IMR-90 (cell line): Measurements from ENCODE around the gene FOXO6. TPM values are rescaled to one million over a fixed set of nuclear protein-coding genes. Genes with fewer than 3 reads are reported as not detected.

Experiments
- ATAC-seq: fragments of 200-7000 bp; cut with Tn5 transposase; 2 replicates; pipeline ENCODE4 v1.9.1; 2020; ENCODE audit warnings: low read depth, mild to moderate bottlenecking, moderate library complexity
- BruUV-seq: library from RNA; stranded (reverse); fragments of 400-500 nt; replicated peaks from 2 replicates; lab custom pipeline; 2021; lab: Mats Ljungman, UMichigan
- CTCF ChIA-PET: fragments of 300-600 bp; formaldehyde crosslinking; extraction: SDS; loops from one replicate; lab custom pipeline; 2021; ENCODE audit warnings: antibody characterized with exemption; lab: Yijun Ruan, JAX
- POLR2A ChIA-PET: fragments of 300-600 bp; sonication (Branson Sonifier 250); formaldehyde crosslinking; loops from one replicate; lab custom pipeline; 2022; ENCODE audit warnings: antibody characterized with exemption; ENCODE audit not compliant: unreplicated experiment; lab: Charles Lee
- DNase-seq: peaks from one replicate; pipeline ENCODE4 v3.0.0; 2013
- H2AFZ ChIP-seq: replicated peaks from 2 replicates; pipeline ENCODE3; 2013; ENCODE audit warnings: low read length, mild to moderate bottlenecking; ENCODE audit not compliant: poor library complexity
- H2AK5ac ChIP-seq: 2 replicates; pipeline ENCODE4 v1.6.1; 2013; ENCODE audit warnings: low read depth, low read length, inconsistent platforms
- H2AK9ac ChIP-seq: replicated peaks from 2 replicates; pipeline ENCODE3; 2013; ENCODE audit warnings: mild to moderate bottlenecking, low read depth, low read length, moderate library complexity; ENCODE audit not compliant: poor library complexity
- H2BK120ac ChIP-seq: 2 replicates; pipeline ENCODE4 v1.6.1; 2013; ENCODE audit warnings: low read depth, low read length, inconsistent platforms
- H2BK15ac ChIP-seq: 3 replicates; pipeline ENCODE4 v1.6.1; 2013; ENCODE audit warnings: low read depth, low read length, inconsistent platforms
- H2BK20ac ChIP-seq: 2 replicates; pipeline ENCODE4 v1.6.1; 2013; ENCODE audit warnings: low read depth, mild to moderate bottlenecking, inconsistent platforms, low read length, moderate library complexity
- H2BK5ac ChIP-seq: 2 replicates; pipeline ENCODE4 v1.6.1; 2013; ENCODE audit warnings: mild to moderate bottlenecking, low read depth, low read length, inconsistent platforms; ENCODE audit not compliant: poor library complexity, severe bottlenecking
- H3K14ac ChIP-seq: replicated peaks from 2 replicates; pipeline ENCODE4 v1.6.1; 2013; ENCODE audit warnings: low read depth, low read length, inconsistent platforms
- H3K18ac ChIP-seq: 2 replicates; pipeline ENCODE4 v1.6.1; 2013; ENCODE audit warnings: low read depth, low read length, control low read depth
- H3K23ac ChIP-seq: 2 replicates; pipeline ENCODE4 v1.6.1; 2013; ENCODE audit warnings: low read depth, low read length, inconsistent platforms
- H3K27ac ChIP-seq: 2 replicates; pipeline ENCODE4 v1.5.1; 2013; ENCODE audit warnings: mild to moderate bottlenecking, control low read depth, low read length; ENCODE audit not compliant: insufficient read depth
- H3K27me3 ChIP-seq: 2 replicates; pipeline ENCODE4 v1.6.1; 2013; ENCODE audit warnings: low read length; ENCODE audit not compliant: control insufficient read depth, insufficient read depth
- H3K36me3 ChIP-seq: 2 replicates; pipeline ENCODE4 v1.6.1; 2013; ENCODE audit warnings: low read length, mixed read lengths; ENCODE audit not compliant: control insufficient read depth, insufficient read depth
- H3K4ac ChIP-seq: 2 replicates; pipeline ENCODE4 v1.6.1; 2013; ENCODE audit warnings: low read depth, low read length, inconsistent platforms
- H3K4me1 ChIP-seq: 2 replicates; pipeline ENCODE4 v1.6.1; 2013; ENCODE audit warnings: low read length, mixed read lengths; ENCODE audit not compliant: control insufficient read depth, insufficient read depth
- H3K4me2 ChIP-seq: 2 replicates; pipeline ENCODE4 v1.6.1; 2013; ENCODE audit warnings: low read depth, mild to moderate bottlenecking, control low read depth, low read length, moderate library complexity
- H3K4me3 ChIP-seq: 2 replicates; pipeline ENCODE4 v1.5.1; 2013; ENCODE audit warnings: low read depth, mild to moderate bottlenecking, control low read depth, low read length, moderate library complexity; ENCODE audit not compliant: insufficient read depth
- H3K56ac ChIP-seq: 2 replicates; pipeline ENCODE4 v1.6.1; 2013; ENCODE audit warnings: low read length, inconsistent platforms; ENCODE audit not compliant: insufficient read depth; ENCODE audit errors: extremely low read depth
- H3K79me1 ChIP-seq, 2 experiments: 2 replicates each; pipeline ENCODE4 v1.6.1; 2013; ENCODE audit warnings: low read length in 2 of 2, inconsistent platforms in 1 of 2, low read depth in 1 of 2
- H3K9ac ChIP-seq: 2 replicates; pipeline ENCODE4 v1.6.1; 2013; ENCODE audit warnings: low read depth, low read length, control low read depth
- H3K9me1 ChIP-seq: 2 replicates; pipeline ENCODE4 v1.6.1; 2013; ENCODE audit warnings: low read length, inconsistent platforms; ENCODE audit not compliant: insufficient read depth
- H3K9me3 ChIP-seq: 2 replicates; pipeline ENCODE4 v1.6.1; 2013; ENCODE audit warnings: low read length; ENCODE audit not compliant: control insufficient read depth, insufficient read depth
- H4K20me1 ChIP-seq: 2 replicates; pipeline ENCODE4 v1.6.1; 2013; ENCODE audit warnings: low read length, inconsistent platforms; ENCODE audit not compliant: insufficient read depth
- H4K5ac ChIP-seq: 2 replicates; pipeline ENCODE4 v1.6.1; 2013; ENCODE audit warnings: mild to moderate bottlenecking, low read depth, low read length, control low read depth
- H4K8ac ChIP-seq, 2 experiments: 2 replicates each; pipeline ENCODE4 v1.6.1; 2013; ENCODE audit warnings: low read depth in 2 of 2, low read length in 2 of 2, control low read depth in 1 of 2, inconsistent platforms in 1 of 2
- H4K91ac ChIP-seq: 2 replicates; pipeline ENCODE4 v1.6.1; 2013; ENCODE audit warnings: low read depth, low read length, inconsistent platforms; ENCODE audit not compliant: insufficient read depth
- BHLHE40 ChIP-seq: fragments of 150-350 bp; IDR thresholded peaks from 2 replicates; pipeline ENCODE4 v1.6.1; 2016; ENCODE audit warnings: mild to moderate bottlenecking, low read depth, low read length
- CEBPB ChIP-seq: IDR thresholded peaks from 2 replicates; pipeline ENCODE4 v1.6.1; 2012; ENCODE audit warnings: low read depth, low read length, improper control_type of control experiment
- CHD1 ChIP-seq: IDR thresholded peaks from 2 replicates; pipeline ENCODE4 v1.6.1; 2012; ENCODE audit warnings: low read depth, low read length, improper control_type of control experiment
- MAZ ChIP-seq: IDR thresholded peaks from 2 replicates; pipeline ENCODE4 v1.6.1; 2012; ENCODE audit warnings: low read depth, mild to moderate bottlenecking, low read length, improper control_type of control experiment, moderate library complexity, borderline replicate concordance
- MXI1 ChIP-seq: IDR thresholded peaks from 2 replicates; pipeline ENCODE4 v1.6.1; 2012; ENCODE audit warnings: low read depth, mild to moderate bottlenecking, low read length, moderate library complexity, borderline replicate concordance
- NFE2L2 ChIP-seq: fragments of 150-350 bp; IDR thresholded peaks from 2 replicates; pipeline ENCODE4 v1.6.1; 2016; ENCODE audit warnings: low read depth, mild to moderate bottlenecking, low read length
- RAD21 ChIP-seq: IDR thresholded peaks from 2 replicates; pipeline ENCODE4 v1.6.1; 2012; ENCODE audit warnings: low read length, improper control_type of control experiment
- RCOR1 ChIP-seq: IDR thresholded peaks from 2 replicates; pipeline ENCODE4 v1.6.1; 2012; ENCODE audit warnings: mild to moderate bottlenecking, low read length, improper control_type of control experiment; ENCODE audit not compliant: insufficient replicate concordance
- SMC3 ChIP-seq: fragments of 150-350 bp; IDR thresholded peaks from 2 replicates; pipeline ENCODE4 v1.6.1; 2016; ENCODE audit warnings: low read depth, mild to moderate bottlenecking, antibody characterized with exemption, low read length, moderate library complexity
- WGBS, 2 experiments: methylation state at CpG; one replicate each; pipeline versions ENCODE4 v1.1.5 to v1.1.7; 2013; ENCODE audit warnings: missing lambda C conversion rate in 2 of 2; ENCODE audit not compliant: insufficient read length in 1 of 2; ENCODE audit errors: extremely low coverage in 2 of 2; 5-methylcytosine and 5-hydroxymethylcytosine counted together
- dilution Hi-C: fragments of 300-500 bp; cut with HindIII; formaldehyde crosslinking; loops from one replicate; pipeline ENCODE4 v1.14.3; 2018; ENCODE audit warnings: low sequenced_read_pairs; ENCODE audit not compliant: unreplicated experiment
- in situ Hi-C: fragments of 300-500 bp; cut with MboI; formaldehyde crosslinking; loops from 3 replicates; pipeline ENCODE4 v1.14.3; 2019; ENCODE audit warnings: low sequenced_read_pairs, inconsistent platforms, mixed read lengths
- intact Hi-C: fragments of 100-400 bp; cut with micrococcal nuclease; formaldehyde crosslinking; loops from 2 replicates; pipeline ENCODE4 v1.10.0; 2022
- polyA plus RNA-seq, 3 experiments: library from polyadenylated mRNA; depleted of rRNA; stranded (reverse); fragments of >200 nt; gene quantifications; 2 replicates each; pipeline ENCODE4 v1.2.3, GENCODE V29; 2012; ENCODE audit warnings: low replicate concordance in 1 of 3
- total RNA-seq: library from RNA; depleted of rRNA; stranded (reverse); fragments of >200 nt; gene quantifications from 2 replicates; pipeline ENCODE4 v1.2.3, GENCODE V29; 2012
- TF ChIP-seq, protein P1 (sequence below): fragments of 150-350 bp; IDR thresholded peaks from 2 replicates; pipeline ENCODE4 v1.6.1; 2016; ENCODE audit warnings: low read depth, mild to moderate bottlenecking, low read length, moderate library complexity, borderline replicate concordance
- TF ChIP-seq, protein P2 (sequence below): fragments of 150-350 bp; IDR thresholded peaks from 2 replicates; pipeline ENCODE4 v1.6.1; 2017; ENCODE audit warnings: mild to moderate bottlenecking, antibody characterized with exemption, low read length, low read depth

FOXO6 gene
- total and polyA plus RNA-seq, 2 of the 4 experiments (the other 2 are of a cell fraction): not detected

GRCh38 chr1:41389009-41389408, 27.8 kb downstream of the FOXO6 start:
- no peak for DNase-seq
- Histone ChIP-seq H3K4me3 (no peak overlapping the region), H3K14ac (no peak overlapping the region), H3K18ac (no peak overlapping the region), H3K9ac (no peak overlapping the region), H2AK9ac (no peak overlapping the region), H3K9me1 (no peaks in the 10 kb centered on the region), H3K79me1 (no peaks in the 10 kb centered on the region), H4K5ac (no peak overlapping the region), H2BK5ac (no peak overlapping the region), H3K27ac (no peak overlapping the region), H4K8ac (no peak overlapping the region), H4K20me1 (no peaks in the 10 kb centered on the region; the same call in none of the 2 replicates), H2AFZ (no peak overlapping the region), H3K56ac (no peak overlapping the region), H3K27me3 (peaks cover 79% of the 10 kb centered on the region), H2BK20ac (no peak overlapping the region), H3K4ac (no peak overlapping the region), H2BK120ac (no peak overlapping the region), H3K4me1 (peaks cover 2% of the 10 kb centered on the region; the same call in 1 of the 2 replicates), H4K91ac (no peak overlapping the region), H3K23ac (no peak overlapping the region), H2AK5ac (no peak overlapping the region), H2BK15ac (no peak overlapping the region), H3K36me3 (no peaks in the 10 kb centered on the region), H3K9me3 (no peaks in the 10 kb centered on the region), H3K4me2 (no peak overlapping the region)
- 40% methylated on average over 1 of the region's 2 CpGs; no CpG with 5 or more reads in 1 of the 2 experiments for WGBS, 2 experiments
- dilution Hi-C loops (no loop called here), intact Hi-C loops (no loop called here), in situ Hi-C loops (no loop called here)
- no TSS peak for BruUV-seq
- no peak for ATAC-seq
- ChIA-PET POLR2A (no interaction called here), CTCF (no interaction called here)
- TF ChIP-seq RAD21 (no peak), MAZ (no peak), BHLHE40 (no peak), SMC3 (no peak), NFE2L2 (no peak), RCOR1 (no peak), CHD1 (no peak), CEBPB (no peak), MXI1 (no peak)
- TF ChIP-seq, protein P1, sequence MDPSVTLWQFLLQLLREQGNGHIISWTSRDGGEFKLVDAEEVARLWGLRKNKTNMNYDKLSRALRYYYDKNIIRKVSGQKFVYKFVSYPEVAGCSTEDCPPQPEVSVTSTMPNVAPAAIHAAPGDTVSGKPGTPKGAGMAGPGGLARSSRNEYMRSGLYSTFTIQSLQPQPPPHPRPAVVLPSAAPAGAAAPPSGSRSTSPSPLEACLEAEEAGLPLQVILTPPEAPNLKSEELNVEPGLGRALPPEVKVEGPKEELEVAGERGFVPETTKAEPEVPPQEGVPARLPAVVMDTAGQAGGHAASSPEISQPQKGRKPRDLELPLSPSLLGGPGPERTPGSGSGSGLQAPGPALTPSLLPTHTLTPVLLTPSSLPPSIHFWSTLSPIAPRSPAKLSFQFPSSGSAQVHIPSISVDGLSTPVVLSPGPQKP: no peak
- TF ChIP-seq, protein P2, sequence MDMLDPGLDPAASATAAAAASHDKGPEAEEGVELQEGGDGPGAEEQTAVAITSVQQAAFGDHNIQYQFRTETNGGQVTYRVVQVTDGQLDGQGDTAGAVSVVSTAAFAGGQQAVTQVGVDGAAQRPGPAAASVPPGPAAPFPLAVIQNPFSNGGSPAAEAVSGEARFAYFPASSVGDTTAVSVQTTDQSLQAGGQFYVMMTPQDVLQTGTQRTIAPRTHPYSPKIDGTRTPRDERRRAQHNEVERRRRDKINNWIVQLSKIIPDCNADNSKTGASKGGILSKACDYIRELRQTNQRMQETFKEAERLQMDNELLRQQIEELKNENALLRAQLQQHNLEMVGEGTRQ: no peak
